HEK293T (cell line): Measurements from ENCODE around the gene WASHC2C.
"Not testable (repeated sequence)": the region's sequence is repeated elsewhere in the genome, so short reads cannot be mapped to it uniquely, and the experiment has no call there.

ENCODE experiments used
- CTCF ChIA-PET: fragments of 350-600 bp; formaldehyde crosslinking; extraction: SDS; loops from one replicate; lab custom pipeline; 2021; ENCODE audit warnings: antibody characterized with exemption, inconsistent platforms; lab: Yijun Ruan, JAX
- POLR2A ChIA-PET: fragments of 350-600 bp; formaldehyde crosslinking; extraction: SDS; loops from one replicate; lab custom pipeline; 2020; ENCODE audit warnings: antibody characterized with exemption, inconsistent platforms; lab: Yijun Ruan, JAX
- DNase-seq: peaks from one replicate; pipeline ENCODE4 v3.0.0; 2012; ENCODE audit warnings: mixed read lengths; ENCODE audit errors: extremely low spot score
- ARNT ChIP-seq: fragments of 450-650 bp; IDR thresholded peaks from 2 replicates; pipeline ENCODE4 v1.6.1; 2017; ENCODE audit warnings: mild to moderate bottlenecking
- BHLHE40 ChIP-seq: fragments of 450-650 bp; IDR thresholded peaks from 2 replicates; pipeline ENCODE4 v1.6.1; 2016; ENCODE audit warnings: mild to moderate bottlenecking, moderate library complexity, borderline replicate concordance
- CTBP1 ChIP-seq: fragments of 450-650 bp; IDR thresholded peaks from 2 replicates; pipeline ENCODE4 v1.6.1; 2016; ENCODE audit warnings: borderline replicate concordance
- ELF4 ChIP-seq: fragments of 450-650 bp; IDR thresholded peaks from 2 replicates; pipeline ENCODE4 v1.6.1; 2017; ENCODE audit warnings: antibody characterized with exemption
- FOXA1 ChIP-seq: fragments of 450-650 bp; IDR thresholded peaks from 2 replicates; pipeline ENCODE4 v1.6.1; 2016; ENCODE audit warnings: mild to moderate bottlenecking
- FOXK2 ChIP-seq: fragments of 450-650 bp; IDR thresholded peaks from 2 replicates; pipeline ENCODE4 v1.6.1; 2016; ENCODE audit warnings: mild to moderate bottlenecking
- FOXM1 ChIP-seq: fragments of 450-650 bp; IDR thresholded peaks from 2 replicates; pipeline ENCODE4 v1.6.1; 2017; ENCODE audit warnings: mild to moderate bottlenecking, borderline replicate concordance
- HDGF ChIP-seq: fragments of 450-650 bp; IDR thresholded peaks from 2 replicates; pipeline ENCODE4 v1.6.1; 2017; ENCODE audit warnings: antibody characterized with exemption, borderline replicate concordance
- L3MBTL2 ChIP-seq: fragments of 450-650 bp; conservative IDR thresholded peaks from 2 replicates; pipeline ENCODE4 v1.6.1; 2016; ENCODE audit warnings: mild to moderate bottlenecking
- LEF1 ChIP-seq: fragments of 450-650 bp; IDR thresholded peaks from 2 replicates; pipeline ENCODE4 v1.6.1; 2017; ENCODE audit warnings: mild to moderate bottlenecking, borderline replicate concordance
- NFRKB ChIP-seq: fragments of 450-650 bp; IDR thresholded peaks from 2 replicates; pipeline ENCODE4 v1.6.1; 2016; ENCODE audit warnings: mild to moderate bottlenecking, moderate library complexity
- SP1 ChIP-seq: fragments of 450-650 bp; IDR thresholded peaks from 2 replicates; pipeline ENCODE4 v1.6.1; 2017
- SUZ12 ChIP-seq: fragments of 450-650 bp; IDR thresholded peaks from 2 replicates; pipeline ENCODE4 v1.6.1; 2016; ENCODE audit warnings: mild to moderate bottlenecking
- TARDBP ChIP-seq: fragments of 450-650 bp; IDR thresholded peaks from 2 replicates; pipeline ENCODE4 v1.6.1; 2016
- ZNF384 ChIP-seq: fragments of 450-650 bp; IDR thresholded peaks from 2 replicates; pipeline ENCODE4 v1.6.1; 2016
- TF ChIP-seq, protein P1 (sequence below): fragments of 450-650 bp; IDR thresholded peaks from 2 replicates; pipeline ENCODE4 v1.6.1; 2016

The WASHC2C gene

DNA sequence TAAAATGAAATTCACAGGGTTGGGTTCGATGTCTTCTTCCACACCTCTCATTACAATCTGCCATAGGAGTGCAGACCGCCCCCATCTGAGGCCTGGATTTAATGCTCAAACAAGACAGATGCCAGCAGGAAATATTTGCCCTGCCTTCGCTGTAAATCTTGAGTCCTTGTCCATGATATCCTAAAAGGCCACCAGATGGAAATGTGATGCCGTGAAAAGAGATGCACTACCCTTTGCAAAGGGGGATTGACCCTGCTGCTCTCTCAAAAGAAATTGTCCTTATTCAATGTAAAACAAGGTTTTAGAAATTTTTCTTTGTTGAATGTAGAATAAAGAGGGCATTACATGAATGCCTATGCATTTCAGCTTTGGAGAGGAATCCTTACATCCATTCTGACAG is 82.8 kb downstream of the WASHC2C start:
- POLR2A ChIA-PET: no interaction called here
- CTCF ChIA-PET: interaction anchor here (0.6 kb wide), 1 partner anchor 177 kb away, joined by 3 read pairs; no protein-coding TSS in a partner anchor
- peak; percentile 16 for DNase-seq

DNA sequence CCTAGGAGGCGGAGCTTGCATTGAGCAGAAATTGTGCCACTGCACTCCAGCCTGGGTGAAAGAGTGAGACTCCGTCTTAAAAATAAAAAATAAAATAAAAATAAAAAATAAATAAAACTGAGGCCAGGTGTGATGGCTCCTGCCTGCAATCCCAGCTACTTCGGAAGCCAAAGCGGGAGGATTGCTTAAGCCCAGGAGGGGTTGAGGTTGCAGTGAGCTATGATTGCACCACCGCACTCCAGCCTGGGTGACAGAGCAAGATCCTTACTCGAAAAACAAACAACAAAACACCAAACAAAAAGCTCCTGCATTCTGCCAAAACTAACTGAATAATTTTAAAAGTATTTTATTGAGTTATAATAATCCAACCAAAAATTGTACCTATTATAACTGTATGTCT is 84.0 kb downstream of the WASHC2C start:
- ChIA-PET CTCF (no interaction called here), POLR2A (no interaction called here)
- no peak for DNase-seq
- no peak for TF ChIP-seq SUZ12
- TF ChIP-seq FOXA1: no peak
- no peak for TF ChIP-seq FOXK2

More for the DNA sequence above, 82.8 kb downstream of the WASHC2C start:
- TF ChIP-seq FOXM1: no peak
- no peak for TF ChIP-seq FOXK2
- TF ChIP-seq ZNF384: no peak
- TF ChIP-seq ARNT: no peak
- no peak for TF ChIP-seq SUZ12
- TF ChIP-seq BHLHE40: no peak

GRCh38 chr10:45812959-45813358 is 85.9 kb downstream of the WASHC2C start:
- DNase-seq, POLR2A ChIA-PET, CTCF ChIA-PET: not testable (repeated sequence)

DNA sequence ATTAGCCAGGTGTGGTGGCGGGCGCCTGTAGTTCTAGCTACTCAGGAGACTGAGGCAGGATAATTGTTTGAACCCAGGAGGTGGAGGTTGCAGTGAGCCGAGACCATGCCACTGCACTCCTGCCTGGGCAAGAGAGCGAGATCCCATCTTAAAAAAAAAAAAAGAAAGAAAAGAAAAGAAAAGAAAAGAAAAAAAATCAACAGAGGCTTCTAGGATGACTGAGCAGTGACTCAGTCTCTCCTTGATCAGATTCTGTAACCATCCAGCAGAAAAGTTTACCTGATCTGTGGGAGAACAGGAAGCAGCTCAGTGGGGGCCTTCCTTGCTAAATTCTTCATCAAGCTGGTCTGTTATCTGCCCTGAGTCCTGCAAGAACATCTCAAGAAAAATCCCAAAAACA is 87.1 kb downstream of the WASHC2C start:
- DNase-seq, POLR2A ChIA-PET, CTCF ChIA-PET: not testable (repeated sequence)

DNA sequence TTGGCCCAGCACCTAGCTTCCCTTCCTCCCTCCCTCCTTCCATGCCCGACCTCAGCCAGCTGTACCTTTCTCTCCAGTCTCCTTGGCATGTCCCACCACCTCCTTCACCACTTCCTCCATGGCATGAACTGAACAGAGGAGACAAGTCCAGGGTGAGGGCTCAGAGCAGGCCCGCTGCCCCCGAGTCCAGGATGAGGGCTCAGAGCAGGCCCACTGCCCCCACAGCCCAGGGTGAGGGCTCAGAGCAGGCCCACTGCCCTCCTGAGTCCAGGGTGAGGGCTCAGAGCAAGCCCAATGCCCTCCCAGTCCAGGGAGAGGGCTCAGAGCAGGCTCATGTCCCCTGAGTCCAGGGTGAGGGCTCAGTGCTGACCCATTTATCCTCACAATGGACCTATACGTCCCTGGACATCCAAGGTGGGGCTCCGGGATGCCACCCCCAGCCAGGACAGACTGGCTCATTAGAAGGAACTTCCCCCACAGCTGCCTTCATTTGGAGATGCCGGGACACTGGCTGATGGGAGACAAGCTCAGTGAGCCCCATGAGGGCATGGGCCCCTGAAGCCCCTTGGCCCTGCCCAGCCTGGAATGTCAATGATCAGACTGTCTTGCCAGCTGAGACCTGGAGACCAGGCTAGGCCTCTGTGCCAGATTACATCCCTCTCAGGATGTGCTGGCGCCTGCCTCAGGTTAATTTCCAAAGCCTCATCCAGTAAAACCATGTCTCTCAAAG is 90.2 kb downstream of the WASHC2C start:
- ChIA-PET CTCF (no interaction called here), POLR2A (no interaction called here)
- DNase-seq: no peak
- TF ChIP-seq BHLHE40 (no peak), HDGF (no peak), CTBP1 (no peak), SP1 (no peak), TARDBP (no peak), FOXK2 (no peak), LEF1 (no peak)
- TF ChIP-seq, protein P1, sequence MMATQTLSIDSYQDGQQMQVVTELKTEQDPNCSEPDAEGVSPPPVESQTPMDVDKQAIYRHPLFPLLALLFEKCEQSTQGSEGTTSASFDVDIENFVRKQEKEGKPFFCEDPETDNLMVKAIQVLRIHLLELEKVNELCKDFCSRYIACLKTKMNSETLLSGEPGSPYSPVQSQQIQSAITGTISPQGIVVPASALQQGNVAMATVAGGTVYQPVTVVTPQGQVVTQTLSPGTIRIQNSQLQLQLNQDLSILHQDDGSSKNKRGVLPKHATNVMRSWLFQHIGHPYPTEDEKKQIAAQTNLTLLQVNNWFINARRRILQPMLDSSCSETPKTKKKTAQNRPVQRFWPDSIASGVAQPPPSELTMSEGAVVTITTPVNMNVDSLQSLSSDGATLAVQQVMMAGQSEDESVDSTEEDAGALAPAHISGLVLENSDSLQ: no peak

- ChIA-PET CTCF (no interaction called here), POLR2A (no interaction called here)
- TF ChIP-seq LEF1 (no peak), SUZ12 (no peak), CTBP1 (no peak), FOXA1 (no peak), SP1 (no peak), ELF4 (no peak), FOXM1 (no peak), L3MBTL2 (no peak), HDGF (no peak), ARNT (no peak), FOXK2 (no peak), NFRKB (no peak), TARDBP (no peak), ZNF384 (no peak), BHLHE40 (no peak)
- TF ChIP-seq, protein P1: no peak
- DNase-seq: no peak
Measured at GRCh38 chr10:45817912-45818311, 90.8 kb downstream of the WASHC2C start.

GRCh38 chr10:45819552-45819951 is 92.5 kb downstream of the WASHC2C start:
- ChIA-PET CTCF (no interaction called here), POLR2A (no interaction called here)
- DNase-seq: no peak

GRCh38 chr10:45820107-45820830 is 93.2 kb downstream of the WASHC2C start:
- POLR2A ChIA-PET, CTCF ChIA-PET: not testable (repeated sequence)

More at GRCh38 chr10:45819552-45819951, 92.5 kb downstream of the WASHC2C start:
- TF ChIP-seq FOXA1 (no peak), CTBP1 (no peak), SUZ12 (no peak), TARDBP (no peak), LEF1 (no peak), ELF4 (no peak), FOXK2 (no peak), HDGF (no peak), ZNF384 (no peak), BHLHE40 (no peak), ARNT (no peak), L3MBTL2 (no peak), SP1 (no peak), FOXM1 (no peak), NFRKB (no peak)
- TF ChIP-seq, protein P1: no peak

GRCh38 chr10:45822918-45823317 is 95.9 kb downstream of the WASHC2C start:
- POLR2A ChIA-PET, DNase-seq, CTCF ChIA-PET: not testable (repeated sequence)

More at GRCh38 chr10:45820107-45820830, 93.2 kb downstream of the WASHC2C start:
- not testable (repeated sequence) for DNase-seq
